Tibial artery (tissue), 4 donors: ENCODE results near the gene ZBTB24.

Experiments used
- DNase-seq, 2 donors: peaks; one replicate each; pipeline ENCODE4 v3.0.0-alpha.2; 2019
- H3K27ac ChIP-seq, 2 donors: fragments of 200-600 bp; sonication (generic) in 1 of 2; 1 replicate in 1 of 2; 2 replicates in 1 of 2; pipeline ENCODE4 v1.5.1; 2018 to 2019; ENCODE audit warnings: mild to moderate bottlenecking in 1 of 2
- H3K27me3 ChIP-seq, 2 donors: fragments of 200-600 bp; sonication (generic) in 1 of 2; one replicate each; pipeline versions ENCODE4 v1.5.1 to v1.6.0; 2016 to 2019
- H3K36me3 ChIP-seq, 3 donors: fragments of 200-600 bp; sonication (generic) in 2 of 3; one replicate each; pipeline ENCODE4 v1.5.1; 2016 to 2019; ENCODE audit warnings: mild to moderate bottlenecking in 2 of 3
- H3K4me1 ChIP-seq, 4 donors: fragments of 200-600 bp; sonication (generic) in 2 of 4; 1 replicate in 3 of 4; 2 replicates in 1 of 4; pipeline ENCODE4 v1.5.1; 2016 to 2019
- H3K4me3 ChIP-seq, 2 donors: fragments of 200-600 bp; sonication (generic) in 1 of 2; 1 replicate in 1 of 2; 2 replicates in 1 of 2; pipeline ENCODE4 v1.5.1; 2018 to 2019; ENCODE audit warnings: mild to moderate bottlenecking in 2 of 2
- H3K9me3 ChIP-seq, 3 donors: fragments of 200-600 bp; sonication (generic) in 1 of 3; one replicate each; pipeline ENCODE4 v1.5.1; 2016 to 2019
- CTCF ChIP-seq, 2 experiments: fragments of 200-600 bp in 1 of 2; fragments of 450-650 bp in 1 of 2; IDR thresholded peaks; one replicate each; pipeline ENCODE4 v1.5.1; 2017 to 2019; ENCODE audit warnings: antibody characterized with exemption in 2 of 2, mild to moderate bottlenecking in 1 of 2, moderate library complexity in 1 of 2
- intact Hi-C: fragments of 100-400 bp; cut with DNase I; formaldehyde crosslinking; loops from one replicate; pipeline ENCODE4 v1.15.0; 2023; ENCODE audit warnings: low total_unique reads

Gene ZBTB24

GRCh38 chr6:109488001-109488400, 5.0 kb upstream of the ZBTB24 start:
- Histone ChIP-seq H3K4me3 (no peak overlapping the region), H3K36me3 (no peaks in the 10 kb centered on the region), H3K27ac (no peak overlapping the region), H3K27me3 (no peaks in the 10 kb centered on the region), H3K9me3 (no peaks in the 10 kb centered on the region), H3K4me1 (peaks cover 0 to 7% (median 0%) of the 10 kb centered on the region in 4 donors)
- no peak for TF ChIP-seq CTCF (IDR thresholded peaks at IDR 0.05)
- no peak for DNase-seq
- intact Hi-C loops = no loop called here

- Histone ChIP-seq H3K36me3 (no peaks in the 10 kb centered on the region), H3K27ac (no peak overlapping the region), H3K4me1 (peaks cover 0 to 21% (median 12%) of the 10 kb centered on the region in 4 donors), H3K9me3 (no peaks in the 10 kb centered on the region), H3K27me3 (no peaks in the 10 kb centered on the region), H3K4me3 (no peak overlapping the region)
- no peak for DNase-seq
- intact Hi-C loops = no loop called here
- TF ChIP-seq CTCF (IDR thresholded peaks at IDR 0.05) = no peak
Observed at GRCh38 chr6:109486068-109486467, 3.0 kb upstream of the ZBTB24 start.

- no peak for DNase-seq
- no peak overlapping the region for H3K27ac ChIP-seq
- intact Hi-C loops = no loop called here
- no peak for TF ChIP-seq CTCF (IDR thresholded peaks at IDR 0.05)
- H3K36me3 ChIP-seq = no peaks in the 10 kb centered on the region
- no peak overlapping the region for H3K4me3 ChIP-seq
- H3K27me3 ChIP-seq = no peaks in the 10 kb centered on the region
- no peaks in the 10 kb centered on the region for H3K9me3 ChIP-seq
- peaks cover 0 to 28% (median 17%) of the 10 kb centered on the region in 4 donors for H3K4me1 ChIP-seq
Observed at GRCh38 chr6:109485266-109485935, 2.4 kb upstream of the ZBTB24 start.

GRCh38 chr6:109484122-109484521, 1.1 kb upstream of the ZBTB24 start:
- peak overlapping the region; percentile 99 for H3K4me3 ChIP-seq
- no peaks in the 10 kb centered on the region for H3K9me3 ChIP-seq
- intact Hi-C loops = no loop called here
- no peaks in the 10 kb centered on the region for H3K27me3 ChIP-seq
- H3K36me3 ChIP-seq = no peaks in the 10 kb centered on the region
- no peak for TF ChIP-seq CTCF (IDR thresholded peaks at IDR 0.05)
- H3K4me1 ChIP-seq = peaks cover 0 to 41% (median 25%) of the 10 kb centered on the region in 4 donors
- peak overlapping the region; percentile 71 to 92 for H3K27ac ChIP-seq
- no peak for DNase-seq

- H3K4me1 ChIP-seq = peaks cover 0 to 45% (median 29%) of the 10 kb centered on the region in 4 donors
- intact Hi-C loops = loop anchor here (2.0 kb wide), 2 partner anchors 29 to 101 kb away; partner anchors contain the start of genes CD164 and MICAL1
- H3K27ac ChIP-seq = peak overlapping the region; percentile 71 to 92
- H3K4me3 ChIP-seq = peak overlapping the region; percentile 99
- H3K27me3 ChIP-seq = no peaks in the 10 kb centered on the region
- no peaks in the 10 kb centered on the region for H3K9me3 ChIP-seq
- no peak for DNase-seq
- no peaks in the 10 kb centered on the region for H3K36me3 ChIP-seq
- TF ChIP-seq CTCF (IDR thresholded peaks at IDR 0.05) = no peak
Observed at GRCh38 chr6:109483735-109484057, 677 bp upstream of the ZBTB24 start.
